GM12872 (cell line): ENCODE data around the gene PLS1.

Experiments
- CTCF ChIP-seq: IDR thresholded peaks from 3 replicates; pipeline ENCODE4 v1.5.1; 2011; ENCODE audit warnings: low read depth, mild to moderate bottlenecking, low read length, moderate library complexity; ENCODE audit not compliant: insufficient read depth

Gene PLS1

GRCh38 chr3:142595951-142596725 lies at the start of gene PLS1:
TSS of gene PLS1 (plus strand) at chr3:142596393. CDS start at chr3:142664238, 67,845 bp downstream.
- no peak for TF ChIP-seq CTCF

GRCh38 chr3:142549986-142550385 lies 46.2 kb upstream of the PLS1 start:
- no peak for TF ChIP-seq CTCF

GRCh38 chr3:142553741-142554140 lies 42.5 kb upstream of the PLS1 start:
- no peak for TF ChIP-seq CTCF

GRCh38 chr3:142560118-142560517 lies 36.1 kb upstream of the PLS1 start:
- TF ChIP-seq CTCF = no peak

- TF ChIP-seq CTCF = no peak
Observed at GRCh38 chr3:142563496-142563997, 32.6 kb upstream of the PLS1 start.

GRCh38 chr3:142566096-142566495 lies 30.1 kb upstream of the PLS1 start:
- no peak for TF ChIP-seq CTCF

GRCh38 chr3:142568393-142569017 lies 27.7 kb upstream of the PLS1 start:
- TF ChIP-seq CTCF = no peak
